ENCODE data around the gene FOXO1. TPM values are rescaled to one million over a fixed set of nuclear protein-coding genes. Genes with fewer than 3 reads are reported as not detected.

The FOXO1 gene
- total RNA-seq, 1 experiment from 2014 or later = 10.5 TPM

DNA sequence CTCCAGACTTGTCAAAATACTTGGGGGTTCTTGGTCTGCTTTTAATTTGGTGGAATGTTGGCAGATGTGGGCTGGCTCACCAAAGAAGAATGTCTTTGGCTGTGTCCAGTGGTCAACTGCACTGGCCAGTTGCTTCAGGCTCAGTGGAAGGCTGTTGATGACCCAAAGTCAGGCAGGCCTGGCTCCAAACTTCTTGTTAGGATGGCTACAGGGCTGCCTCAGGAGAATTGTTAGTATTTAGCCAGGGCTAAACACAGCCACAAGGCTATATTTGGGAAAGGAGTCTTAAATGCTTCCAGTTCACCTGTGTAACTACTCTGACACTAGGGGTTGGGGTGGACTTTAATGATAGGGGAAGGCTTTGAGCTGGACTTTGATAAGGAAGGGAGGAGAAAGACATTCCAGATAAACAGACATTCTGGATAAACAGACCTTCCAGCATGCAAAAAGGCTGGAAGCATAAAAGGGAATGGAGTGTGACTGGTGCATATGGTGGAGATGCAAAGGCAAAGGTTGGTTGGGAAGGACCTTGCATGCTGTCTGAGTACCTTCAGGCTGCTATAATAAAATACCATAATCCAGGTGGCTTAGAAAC, 116.8 kb downstream of the FOXO1 start:
- BruUV-seq (replicated peaks) = no TSS peak
- H3K4me1 ChIP-seq (replicated peaks; ENCODE audit: insufficient read depth) = no peaks in the 10 kb centered on the region
- no peak for DNase-seq

DNA sequence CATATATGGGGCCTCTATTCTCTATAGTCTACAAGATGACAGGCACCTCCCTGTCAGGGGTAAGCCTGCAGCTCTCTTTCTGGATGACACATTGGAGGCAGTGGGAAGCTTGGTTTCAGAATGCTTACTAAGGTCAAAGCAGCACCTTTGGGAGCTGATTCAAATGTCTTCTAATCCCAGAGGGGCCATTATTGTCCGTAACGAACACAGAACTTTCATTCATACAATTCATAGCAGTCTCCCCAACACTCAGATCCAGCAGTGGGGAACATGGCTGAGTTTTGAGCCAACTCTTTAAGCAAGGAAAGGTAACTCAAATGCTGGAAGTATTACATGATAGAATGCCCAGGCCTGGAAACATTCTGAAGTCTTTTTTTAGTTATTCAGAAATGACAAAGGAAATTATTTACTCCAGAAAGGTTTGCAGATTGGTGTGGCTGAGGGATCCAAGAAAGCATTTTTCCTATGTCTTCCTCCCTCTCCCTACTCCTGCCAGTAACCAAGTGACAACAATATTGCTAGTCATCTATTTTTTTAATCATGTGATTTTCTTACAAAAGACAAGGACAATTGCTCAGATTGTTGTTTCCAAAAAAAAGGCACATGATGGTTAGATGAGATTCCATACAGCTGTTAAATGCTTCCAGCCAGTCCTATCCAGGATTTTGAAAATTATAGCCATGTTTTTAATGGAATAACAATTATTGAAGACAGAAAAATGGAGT, 118.7 kb downstream of the FOXO1 start:
- CTCF ChIA-PET = no interaction called here
- POLR2A ChIA-PET (ENCODE audit: unreplicated experiment) = no interaction called here
- H3K9me2 ChIP-seq (ENCODE audit: insufficient read depth) = no peaks in the 10 kb centered on the region
- intact Hi-C loops (cut with micrococcal nuclease; ENCODE audit: unreplicated experiment) = no loop called here
- TF ChIP-seq EZH2 (IDR thresholded peaks at IDR 0.05; ENCODE audit: low read depth) = no peak
- TF ChIP-seq, protein P1, sequence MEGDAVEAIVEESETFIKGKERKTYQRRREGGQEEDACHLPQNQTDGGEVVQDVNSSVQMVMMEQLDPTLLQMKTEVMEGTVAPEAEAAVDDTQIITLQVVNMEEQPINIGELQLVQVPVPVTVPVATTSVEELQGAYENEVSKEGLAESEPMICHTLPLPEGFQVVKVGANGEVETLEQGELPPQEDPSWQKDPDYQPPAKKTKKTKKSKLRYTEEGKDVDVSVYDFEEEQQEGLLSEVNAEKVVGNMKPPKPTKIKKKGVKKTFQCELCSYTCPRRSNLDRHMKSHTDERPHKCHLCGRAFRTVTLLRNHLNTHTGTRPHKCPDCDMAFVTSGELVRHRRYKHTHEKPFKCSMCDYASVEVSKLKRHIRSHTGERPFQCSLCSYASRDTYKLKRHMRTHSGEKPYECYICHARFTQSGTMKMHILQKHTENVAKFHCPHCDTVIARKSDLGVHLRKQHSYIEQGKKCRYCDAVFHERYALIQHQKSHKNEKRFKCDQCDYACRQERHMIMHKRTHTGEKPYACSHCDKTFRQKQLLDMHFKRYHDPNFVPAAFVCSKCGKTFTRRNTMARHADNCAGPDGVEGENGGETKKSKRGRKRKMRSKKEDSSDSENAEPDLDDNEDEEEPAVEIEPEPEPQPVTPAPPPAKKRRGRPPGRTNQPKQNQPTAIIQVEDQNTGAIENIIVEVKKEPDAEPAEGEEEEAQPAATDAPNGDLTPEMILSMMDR (conservative IDR thresholded peaks at IDR 0.05) = no peak
- no TSS peak for BruUV-seq (replicated peaks)
- no peaks in the 10 kb centered on the region for H3K79me2 ChIP-seq (ENCODE audit: low read depth)
- no peak overlapping the region for H3K4me2 ChIP-seq
- H3K9me3 ChIP-seq (ENCODE audit: insufficient read depth, low read depth) = no peaks in the 10 kb centered on the region
- no peaks in the 10 kb centered on the region for H3K36me3 ChIP-seq (ENCODE audit: low read depth)
- no peaks in the 10 kb centered on the region for H4K20me1 ChIP-seq (ENCODE audit: insufficient read depth)
- no peaks in the 10 kb centered on the region for H3F3A ChIP-seq (ENCODE audit: insufficient read depth, low read depth)
- no peaks in the 10 kb centered on the region for H3K4me1 ChIP-seq (replicated peaks; ENCODE audit: insufficient read depth)
- DNase-seq = no peak
- no peak overlapping the region for H3K27ac ChIP-seq
- no peaks in the 10 kb centered on the region for H3K27me3 ChIP-seq (ENCODE audit: insufficient read depth, low read depth)
- no peak overlapping the region for H3K4me3 ChIP-seq
- H2AFZ ChIP-seq = no peak overlapping the region

More for the DNA sequence above, 116.8 kb downstream of the FOXO1 start:
- Histone ChIP-seq H3K36me3 (ENCODE audit: low read depth) (no peaks in the 10 kb centered on the region), H3K4me3 (no peak overlapping the region), H3K4me2 (no peak overlapping the region), H3F3A (ENCODE audit: insufficient read depth, low read depth) (no peaks in the 10 kb centered on the region), H3K9me2 (ENCODE audit: insufficient read depth) (no peaks in the 10 kb centered on the region), H3K9me3 (ENCODE audit: insufficient read depth, low read depth) (no peaks in the 10 kb centered on the region), H2AFZ (no peak overlapping the region), H3K79me2 (ENCODE audit: low read depth) (no peaks in the 10 kb centered on the region), H3K27me3 (ENCODE audit: insufficient read depth, low read depth) (no peaks in the 10 kb centered on the region), H4K20me1 (ENCODE audit: insufficient read depth) (no peaks in the 10 kb centered on the region), H3K27ac (no peak overlapping the region)
- ChIA-PET CTCF (no interaction called here), POLR2A (ENCODE audit: unreplicated experiment) (no interaction called here)
- TF ChIP-seq, protein P1 (conservative IDR thresholded peaks at IDR 0.05) = no peak
- TF ChIP-seq EZH2 (IDR thresholded peaks at IDR 0.05; ENCODE audit: low read depth) = no peak
- intact Hi-C loops (cut with micrococcal nuclease; ENCODE audit: unreplicated experiment) = no loop called here

DNA sequence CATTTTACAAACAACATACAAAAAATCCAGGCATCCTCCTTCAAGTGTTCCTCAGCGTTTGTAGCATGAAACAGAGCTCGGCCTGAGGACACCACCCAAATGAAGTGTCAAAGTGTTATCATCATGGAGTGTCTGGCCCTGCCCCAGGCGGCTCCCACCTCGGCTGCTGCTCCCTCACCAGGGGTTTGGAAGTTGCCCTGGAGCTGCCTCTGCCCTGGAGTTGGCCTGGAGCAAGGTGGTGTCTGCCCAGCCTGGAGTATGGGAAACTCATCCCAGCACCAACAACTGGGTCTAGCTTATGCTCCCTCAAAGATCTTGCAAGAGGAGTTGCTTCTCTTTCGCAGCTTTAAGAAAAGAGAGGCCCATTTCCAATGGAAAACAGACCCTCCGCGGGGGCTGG, 120.4 kb downstream of the FOXO1 start:
- no peak overlapping the region for H3K4me3 ChIP-seq
- DNase-seq = no peak
- intact Hi-C loops (cut with micrococcal nuclease; ENCODE audit: unreplicated experiment) = no loop called here
- no peaks in the 10 kb centered on the region for H3K27me3 ChIP-seq (ENCODE audit: insufficient read depth, low read depth)
- no peak overlapping the region for H3K27ac ChIP-seq
- H4K20me1 ChIP-seq (ENCODE audit: insufficient read depth) = no peaks in the 10 kb centered on the region
- no peaks in the 10 kb centered on the region for H3K9me3 ChIP-seq (ENCODE audit: insufficient read depth, low read depth)
- no peaks in the 10 kb centered on the region; the same call in 1 of the 2 replicates for H3K9me2 ChIP-seq (ENCODE audit: insufficient read depth)
- peaks cover 3% of the 10 kb centered on the region; the same call in 1 of the 2 replicates for H3F3A ChIP-seq (ENCODE audit: insufficient read depth, low read depth)
- ChIA-PET POLR2A (ENCODE audit: unreplicated experiment) (no interaction called here), CTCF (no interaction called here)
- no TSS peak for BruUV-seq (replicated peaks)
- H2AFZ ChIP-seq = no peak overlapping the region
- no peaks in the 10 kb centered on the region for H3K36me3 ChIP-seq (ENCODE audit: low read depth)
- H3K4me2 ChIP-seq = no peak overlapping the region
- TF ChIP-seq, protein P1 (conservative IDR thresholded peaks at IDR 0.05) = no peak
- TF ChIP-seq EZH2 (IDR thresholded peaks at IDR 0.05; ENCODE audit: low read depth) = no peak
- peaks cover 2% of the 10 kb centered on the region for H3K4me1 ChIP-seq (replicated peaks; ENCODE audit: insufficient read depth)
- no peaks in the 10 kb centered on the region for H3K79me2 ChIP-seq (ENCODE audit: low read depth)
